SH-SY5Y (cell line): ENCODE results near the gene MATK.

Source experiments
- GATA2 ChIP-seq: IDR thresholded peaks from 2 replicates; pipeline ENCODE4 v1.6.1; 2011; ENCODE audit warnings: mild to moderate bottlenecking, low read depth, low read length
- GATA3 ChIP-seq: IDR thresholded peaks from 2 replicates; pipeline ENCODE4 v1.6.1; 2011; ENCODE audit warnings: low read depth, mild to moderate bottlenecking, low read length, moderate library complexity

- TF ChIP-seq GATA2 (no peak), GATA3 (no peak)
These were observed 37.2 kb upstream of the MATK start for GRCh38 chr19:3823350-3823713.
